AG20443 (cell line): Measurements from ENCODE around the gene BOD1L1.
A peak's percentile ranks its signal among the peaks of the same experiment; 100 is the strongest.
"Not testable (repeated sequence)": the region's sequence is repeated elsewhere in the genome, so short reads cannot be mapped to it uniquely, and the experiment has no call there.

Experiments used
- DNase-seq: peaks from one replicate; pipeline ENCODE4 v3.0.0; 2012; ENCODE audit warnings: low spot score, mixed read lengths

BOD1L1 gene

GRCh38 chr4:13618212-13618806 lies 9.2 kb downstream of the BOD1L1 start:
- DNase-seq = no peak

- no peak for DNase-seq
These were observed 9.7 kb downstream of the BOD1L1 start for GRCh38 chr4:13617801-13618200.

GRCh38 chr4:13616597-13616996 lies 10.9 kb downstream of the BOD1L1 start:
- no peak for DNase-seq

- DNase-seq = no peak
These were observed 12.4 kb downstream of the BOD1L1 start for GRCh38 chr4:13615161-13615560.

- DNase-seq = no peak
These were observed 15.0 kb downstream of the BOD1L1 start for GRCh38 chr4:13612569-13612968.

- peak; percentile 53 for DNase-seq
These were observed 16.2 kb downstream of the BOD1L1 start for GRCh38 chr4:13611283-13611842.

- DNase-seq = no peak
These were observed 22.2 kb downstream of the BOD1L1 start for GRCh38 chr4:13605330-13605729.

GRCh38 chr4:13601848-13602247 lies 25.7 kb downstream of the BOD1L1 start:
- no peak for DNase-seq

- no peak for DNase-seq
These were observed 26.5 kb downstream of the BOD1L1 start for GRCh38 chr4:13601048-13601447.

GRCh38 chr4:13599159-13599558 lies 28.4 kb downstream of the BOD1L1 start:
- DNase-seq = no peak

GRCh38 chr4:13597604-13598003 lies 29.9 kb downstream of the BOD1L1 start:
- DNase-seq = peak; percentile 17

- no peak for DNase-seq
These were observed 30.4 kb downstream of the BOD1L1 start for GRCh38 chr4:13597141-13597540.

- no peak for DNase-seq
These were observed 35.3 kb downstream of the BOD1L1 start for GRCh38 chr4:13592220-13592619.

- no peak for DNase-seq
These were observed 36.8 kb downstream of the BOD1L1 start for GRCh38 chr4:13590766-13591165.

GRCh38 chr4:13588954-13589353 lies 38.6 kb downstream of the BOD1L1 start:
- DNase-seq = no peak

GRCh38 chr4:13584481-13584880 lies 43.0 kb downstream of the BOD1L1 start:
- no peak for DNase-seq

GRCh38 chr4:13580036-13580435 lies 47.5 kb downstream of the BOD1L1 start:
- no peak for DNase-seq

- DNase-seq = no peak
These were observed 49.9 kb downstream of the BOD1L1 start for GRCh38 chr4:13577660-13578059.

- DNase-seq = no peak
These were observed 56.6 kb downstream of the BOD1L1 start for GRCh38 chr4:13570916-13571315.

GRCh38 chr4:13567125-13567524 lies 60.4 kb downstream of the BOD1L1 start:
- no peak for DNase-seq

- DNase-seq = no peak
These were observed 64.6 kb downstream of the BOD1L1 start for GRCh38 chr4:13562876-13563275.

- no peak for DNase-seq
These were observed 65.9 kb downstream of the BOD1L1 start for GRCh38 chr4:13561673-13562072.

GRCh38 chr4:13560111-13560510 lies 67.4 kb downstream of the BOD1L1 start:
- DNase-seq = not testable (repeated sequence)

GRCh38 chr4:13559413-13559812 lies 68.1 kb downstream of the BOD1L1 start:
- peak; percentile 63 for DNase-seq
